Muscle of arm (tissue), 12 donors: ENCODE data around the gene CDK16. TPM values are rescaled to one million over a fixed set of nuclear protein-coding genes. Genes with fewer than 3 reads are reported as not detected.
"Not testable (repeated sequence)": the region's sequence is repeated elsewhere in the genome, so short reads cannot be mapped to it uniquely, and the experiment has no call there.

ENCODE experiments used
- DNase-seq: peaks from one replicate; pipeline ENCODE4 v3.0.0-alpha.2; 2013
- polyA plus RNA-seq, 12 donors: library from polyadenylated mRNA; unstranded; fragments of 120-200 nt; gene quantifications; one replicate each; pipeline ENCODE4 v1.2.1, GENCODE V29; 2013; ENCODE audit not compliant: insufficient read length in 12 of 12

CDK16 gene
- polyA plus RNA-seq, 12 donors, result 84.6 to 119 (median 101) TPM; not detected in 1

DNA sequence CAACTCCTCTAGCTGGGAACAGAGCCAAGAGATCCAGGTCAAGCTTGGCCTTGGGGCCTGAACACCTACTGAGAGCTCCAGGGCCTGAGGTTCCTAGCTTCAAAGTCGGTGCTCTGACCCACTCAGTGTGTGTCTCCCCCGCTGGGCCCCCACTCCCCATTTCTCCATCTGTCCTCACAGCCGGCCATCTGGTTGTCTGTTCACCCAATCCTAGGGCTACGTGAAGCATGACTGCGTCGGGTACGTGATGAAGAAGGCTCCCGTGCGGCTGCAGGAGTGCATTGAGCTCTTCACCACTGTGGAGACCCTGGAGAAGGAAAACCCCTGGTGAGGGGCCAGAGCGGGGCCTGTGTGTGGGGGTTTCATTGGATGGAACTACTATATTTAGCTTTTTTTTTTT, 26.7 kb downstream of the CDK16 start:
- no peak for DNase-seq

DNA sequence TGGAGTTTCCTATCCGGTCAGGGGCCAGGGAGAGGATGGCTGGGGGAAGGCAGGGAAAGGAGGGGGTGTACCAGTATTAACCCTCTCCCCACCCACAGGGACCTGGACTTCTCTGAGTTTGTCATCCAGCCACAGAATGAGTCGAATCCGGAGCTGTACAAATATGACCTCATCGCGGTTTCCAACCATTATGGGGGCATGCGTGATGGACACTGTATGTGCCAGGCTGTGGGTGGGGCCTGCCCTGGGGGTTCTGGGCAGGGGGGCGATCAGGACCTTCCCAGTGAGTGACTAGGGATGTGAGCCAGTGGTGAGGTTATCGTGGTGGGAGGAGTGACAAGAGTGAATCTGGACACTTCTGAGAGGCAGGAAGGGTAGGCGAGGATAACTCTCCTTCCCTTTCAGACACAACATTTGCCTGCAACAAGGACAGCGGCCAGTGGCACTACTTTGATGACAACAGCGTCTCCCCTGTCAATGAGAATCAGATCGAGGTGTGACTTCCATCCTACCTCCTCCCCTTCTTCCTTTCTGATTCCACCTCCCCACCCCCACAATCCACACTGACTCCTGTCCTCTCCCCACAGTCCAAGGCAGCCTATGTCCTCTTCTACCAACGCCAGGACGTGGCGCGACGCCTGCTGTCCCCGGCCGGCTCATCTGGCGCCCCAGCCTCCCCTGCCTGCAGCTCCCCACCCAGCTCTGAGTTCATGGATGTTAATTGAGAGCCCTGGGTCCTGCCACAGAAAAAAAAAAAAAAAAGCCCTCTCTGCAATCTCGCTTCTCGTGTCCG, 28.9 kb downstream of the CDK16 start:
- DNase-seq, result no peak

DNA sequence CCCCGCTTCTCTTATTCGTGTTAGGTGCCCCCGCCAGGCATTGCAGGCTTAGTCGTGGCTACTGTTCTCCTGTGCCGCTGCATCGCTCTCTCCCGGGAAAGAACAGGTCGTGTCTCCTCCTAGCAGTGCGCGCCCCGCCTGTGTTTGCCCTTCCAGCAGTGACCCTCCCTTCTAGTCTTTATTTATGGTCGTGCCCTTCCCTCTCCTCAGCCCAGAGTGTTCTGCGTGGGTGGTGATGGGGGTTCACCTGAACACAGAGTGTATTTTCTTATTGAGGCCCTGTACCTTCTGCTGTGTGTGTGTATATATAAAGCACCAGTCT, 29.5 kb downstream of the CDK16 start:
- no peak for DNase-seq

DNA sequence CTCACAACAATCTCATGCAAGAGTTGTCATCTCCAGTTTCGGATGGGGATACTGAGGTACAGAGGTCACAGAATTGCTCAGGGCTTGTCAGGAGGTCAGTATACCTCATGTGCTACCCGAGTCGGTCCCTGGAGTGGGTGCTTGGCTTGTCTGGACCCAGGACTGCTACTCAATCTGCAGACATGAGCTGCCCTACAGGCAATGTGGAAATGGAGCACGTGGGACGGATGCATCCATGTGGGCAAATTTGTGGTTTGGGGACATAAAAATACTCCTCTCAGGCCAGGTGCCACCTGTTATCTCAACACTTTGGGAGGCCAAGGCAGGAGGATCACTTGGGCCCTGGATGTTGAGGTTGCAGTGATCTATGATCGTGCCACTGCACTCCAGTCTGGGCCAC, 30.1 kb downstream of the CDK16 start:
- no peak for DNase-seq

DNA sequence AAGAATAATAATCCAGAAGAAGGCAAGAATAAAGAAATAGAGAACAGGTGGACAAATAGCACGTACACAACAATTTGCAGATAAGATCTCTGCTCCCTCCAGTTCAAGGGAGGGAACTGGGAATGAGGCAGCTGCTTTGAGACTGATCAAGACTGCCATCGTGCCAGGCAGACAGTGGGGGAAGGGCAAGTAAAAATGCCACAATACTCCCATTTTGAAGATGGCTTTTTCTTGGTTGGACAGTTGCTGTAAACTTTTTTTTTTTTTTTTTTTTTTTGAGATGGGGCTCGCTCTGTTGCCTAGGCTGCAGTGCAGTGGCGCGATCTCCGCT, 31.5 kb downstream of the CDK16 start:
- no peak for DNase-seq

DNA sequence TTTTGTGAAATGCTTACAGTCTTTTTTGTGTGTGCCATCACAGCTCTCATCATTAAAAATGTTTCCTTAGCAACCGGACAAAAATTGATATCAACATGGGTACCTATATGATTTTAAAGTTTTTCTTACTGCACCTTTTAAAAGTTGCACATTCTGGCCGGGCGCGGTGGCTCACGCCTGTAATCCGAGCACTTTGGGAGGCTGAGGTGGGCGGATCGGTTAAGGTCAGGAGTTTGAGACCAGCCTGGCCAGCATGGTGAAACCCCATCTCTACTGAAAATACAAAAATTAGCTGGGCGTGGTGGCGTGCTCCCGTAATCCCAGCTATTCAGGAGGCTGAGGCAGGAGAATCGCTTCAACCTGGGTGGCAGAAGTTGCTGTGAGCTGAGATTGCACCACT, 39.1 kb downstream of the CDK16 start:
- not testable (repeated sequence) for DNase-seq

DNA sequence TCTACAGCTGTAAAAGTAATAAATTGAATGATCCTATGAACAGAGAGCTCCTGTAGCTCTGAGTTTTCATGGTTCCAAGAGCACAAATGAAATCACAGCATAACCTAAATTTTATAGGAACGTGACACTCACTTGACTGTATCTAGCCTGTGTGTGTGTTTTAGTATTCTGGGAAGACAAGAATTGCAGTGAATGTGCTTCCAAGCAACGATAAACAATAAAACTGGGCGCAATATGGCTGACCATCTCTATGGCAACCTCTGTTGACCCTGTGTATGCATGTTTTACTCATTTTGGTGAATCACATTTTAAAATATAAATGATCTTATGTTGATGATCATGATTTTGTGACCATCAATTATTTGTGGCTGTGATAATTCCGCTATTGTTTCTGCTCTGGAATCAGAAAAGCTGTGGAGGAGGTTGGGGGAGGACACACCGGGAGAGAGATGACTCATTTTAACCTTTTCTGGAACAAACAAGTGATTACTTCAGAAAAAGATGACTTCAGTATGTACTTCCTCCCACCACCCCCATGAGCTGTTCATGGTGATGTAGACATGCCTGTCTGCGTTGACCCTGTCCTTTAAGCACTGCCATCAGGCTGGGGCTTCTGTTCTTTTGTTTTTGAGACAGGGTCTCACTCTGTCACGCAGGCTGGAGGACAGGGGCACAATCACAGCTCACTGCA, 46.1 kb downstream of the CDK16 start:
- no peak for DNase-seq

DNA sequence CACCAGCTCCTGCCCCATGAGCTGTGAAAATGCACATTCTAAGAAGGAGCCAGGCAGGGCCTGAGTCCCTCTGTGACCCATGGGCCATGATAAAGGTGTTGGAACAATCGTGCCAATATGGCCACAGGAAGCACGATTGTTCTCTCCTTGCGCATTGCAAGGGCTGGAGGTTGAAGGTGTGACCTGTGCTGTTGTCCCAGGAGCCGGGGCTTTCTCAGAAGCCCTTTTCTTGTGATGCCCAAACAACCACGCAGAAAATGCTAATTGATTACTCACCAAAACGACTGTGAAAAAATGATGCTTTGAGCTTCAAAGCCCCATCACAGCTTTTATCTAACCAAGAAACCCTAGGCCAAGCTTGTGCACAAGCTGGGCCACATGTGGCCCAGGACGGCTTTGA, 48.2 kb downstream of the CDK16 start:
- DNase-seq, result no peak

DNA sequence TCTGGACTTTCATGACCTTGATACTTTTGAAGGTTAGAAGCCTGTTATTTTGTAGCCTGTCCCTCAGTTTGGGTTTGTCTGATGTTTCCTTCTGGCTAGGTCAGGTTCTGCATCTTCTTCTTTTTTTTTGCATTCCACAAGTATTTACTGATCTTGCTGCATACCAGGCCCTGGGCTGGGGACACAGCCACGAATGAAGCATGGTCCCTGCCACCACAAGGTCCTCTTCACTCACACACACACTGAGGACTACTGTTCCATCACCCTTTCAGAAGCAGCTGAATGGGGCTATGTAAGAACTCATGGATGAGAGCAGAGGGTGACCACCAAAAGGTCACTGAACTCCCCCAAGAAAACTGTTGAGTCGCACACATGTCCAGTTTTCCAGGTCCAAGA, 53.5 kb downstream of the CDK16 start:
- no peak for DNase-seq

DNA sequence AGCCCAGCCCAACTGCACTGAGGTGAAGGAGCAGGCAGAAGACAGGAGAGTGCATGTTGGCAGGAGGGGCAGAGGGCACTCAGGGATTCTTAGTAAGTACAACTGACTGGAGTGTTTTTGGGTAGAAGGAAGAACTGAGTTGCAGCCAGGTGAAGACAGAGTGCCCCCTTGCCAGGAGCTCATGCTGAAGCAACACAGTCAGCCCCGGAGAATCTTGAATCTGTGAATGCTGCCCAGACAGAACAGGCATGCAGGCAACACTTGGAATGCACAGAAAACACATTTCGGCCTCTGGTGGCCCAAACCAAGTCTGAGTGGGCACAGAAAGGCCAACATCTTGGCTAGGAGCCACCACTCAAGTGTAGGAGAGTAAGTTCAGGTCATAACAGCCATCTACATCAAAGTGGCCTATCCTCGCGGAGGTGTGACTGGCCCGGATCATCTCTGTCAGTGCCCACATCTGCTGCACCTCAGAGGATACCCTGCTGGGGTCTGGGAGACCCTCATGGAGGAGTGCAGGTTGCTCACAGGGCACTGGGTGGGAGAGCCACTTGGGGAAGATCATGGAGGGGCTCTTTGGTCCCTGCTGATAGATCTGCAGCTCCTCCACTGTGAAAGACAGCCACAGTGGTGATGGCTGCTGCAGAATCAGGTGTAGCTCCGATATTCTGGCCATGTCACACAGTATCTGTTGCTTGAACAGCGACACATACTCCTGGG, 54.7 kb downstream of the CDK16 start:
- DNase-seq, result no peak

DNA sequence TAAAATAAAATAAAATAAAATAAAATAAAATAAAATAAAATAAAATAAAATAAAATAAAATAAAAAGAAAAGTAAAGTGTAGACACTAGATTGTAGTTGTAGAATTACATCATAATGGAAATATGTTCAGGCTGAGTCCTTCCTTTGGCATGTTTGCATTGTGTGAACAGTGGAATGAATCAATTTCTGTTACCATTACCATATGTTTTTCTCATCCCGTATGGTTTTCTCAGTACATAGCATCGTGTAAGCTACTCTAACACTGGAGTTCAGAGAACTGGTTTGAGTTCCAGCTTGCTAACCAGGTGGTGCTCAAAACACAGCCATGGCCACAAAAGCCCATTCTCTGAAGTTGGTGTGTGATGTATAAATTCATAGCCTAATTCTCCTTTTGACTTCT, 60.2 kb downstream of the CDK16 start:
- no peak for DNase-seq

Other genes starting within 250 kb of the CDK16 start
- gene RGN, start 140.2 kb upstream of the CDK16 start, polyA plus RNA-seq, result 1 to 10 TPM in 10 of 12 donors, not detected in 2; 1.8 to 4.2 (median 2.2) TPM
- 100 to 1,000 TPM in 2 of 12 donors, 10 to 100 TPM in 9, not detected in 1; 71.5 to 108 (median 93.0) TPM for gene NDUFB11, start 74.0 kb upstream of the CDK16 start, polyA plus RNA-seq
- gene RBM10, start 73.5 kb upstream of the CDK16 start, polyA plus RNA-seq, result 10 to 100 TPM in 11 of 12 donors, not detected in 1; 28.7 to 55.3 (median 33.6) TPM
- 100 to 1,000 TPM in 11 of 12 donors, not detected in 1; 106 to 174 (median 130) TPM for gene UBA1, start 24.9 kb upstream of the CDK16 start, polyA plus RNA-seq
- gene USP11, start 14.3 kb downstream of the CDK16 start, polyA plus RNA-seq, result 100 to 1,000 TPM in 1 of 12 donors, 10 to 100 TPM in 10, not detected in 1; 57.2 to 104 (median 87.7) TPM
- under 1 TPM in 10 of 12 donors, not detected in 2; 0.16 to 0.58 (median 0.37) TPM for gene ZNF157, start 151.9 kb downstream of the CDK16 start, polyA plus RNA-seq